GM18498 (cell line): ENCODE results near the gene NUP50.
A peak's percentile ranks its signal among the peaks of the same experiment; 100 is the strongest.

Experiments used
- ATAC-seq: cut with Tn5 transposase; IDR thresholded peaks from one replicate; pipeline ENCODE4 v1.9.1; 2021; ENCODE audit warnings: mild to moderate bottlenecking, moderate library complexity; ENCODE audit not compliant: unreplicated experiment

NUP50 gene

DNA sequence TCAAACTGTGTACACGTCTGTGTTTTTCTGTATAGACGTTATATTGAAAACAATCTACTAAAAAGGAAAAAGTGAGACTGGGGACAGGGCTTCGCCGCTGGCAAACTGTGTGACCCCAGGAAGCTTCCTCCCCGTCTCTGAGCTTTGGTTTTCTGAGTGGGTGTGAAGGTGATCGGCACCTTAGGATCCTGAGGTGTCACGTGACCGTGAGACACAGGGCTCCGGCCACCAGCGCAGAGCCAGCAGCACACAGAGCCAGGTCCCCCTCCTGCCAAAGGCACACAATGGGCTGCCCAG, 44.9 kb downstream of the NUP50 start:
- ATAC-seq = no peak

DNA sequence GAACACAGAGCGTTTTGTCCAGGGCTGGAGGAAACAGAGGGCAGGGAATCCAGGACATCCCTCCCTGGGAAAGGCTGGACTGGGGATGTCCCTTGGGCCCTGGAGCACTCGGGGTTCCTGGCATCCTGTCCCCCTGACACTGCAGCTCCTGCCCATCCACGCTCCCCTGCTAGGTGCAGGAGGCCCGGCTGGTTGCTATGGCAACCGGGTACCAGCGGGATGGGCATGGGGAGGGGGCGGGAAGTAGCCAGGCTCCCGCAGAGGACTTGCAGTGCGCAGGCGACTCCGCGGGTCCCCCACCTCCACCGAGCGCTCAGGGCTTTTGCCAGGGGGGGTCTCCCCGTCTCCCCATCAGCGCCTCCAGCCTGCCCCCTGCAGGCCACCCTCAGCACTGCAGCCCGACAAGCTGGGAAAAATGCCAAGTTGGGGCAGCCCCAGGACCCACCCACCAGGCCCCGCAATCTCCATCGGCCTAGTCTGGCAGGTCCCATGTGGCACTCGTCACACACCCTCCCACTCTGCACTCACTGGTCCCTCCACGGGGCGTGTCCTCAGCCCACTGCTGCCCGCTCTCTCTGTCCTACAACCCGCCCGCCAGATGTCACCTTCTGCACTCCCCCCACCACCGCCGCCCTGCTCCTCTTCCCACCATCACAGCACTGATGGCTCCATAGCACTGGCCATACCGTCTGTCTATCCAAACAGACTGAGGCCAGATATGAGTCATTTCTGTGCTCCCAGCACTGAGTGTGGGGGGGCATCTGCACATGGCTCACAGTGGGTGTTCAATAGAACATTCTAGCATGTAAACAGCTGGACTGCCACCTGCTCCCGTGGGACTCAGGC, 45.5 kb downstream of the NUP50 start:
- ATAC-seq = no peak

DNA sequence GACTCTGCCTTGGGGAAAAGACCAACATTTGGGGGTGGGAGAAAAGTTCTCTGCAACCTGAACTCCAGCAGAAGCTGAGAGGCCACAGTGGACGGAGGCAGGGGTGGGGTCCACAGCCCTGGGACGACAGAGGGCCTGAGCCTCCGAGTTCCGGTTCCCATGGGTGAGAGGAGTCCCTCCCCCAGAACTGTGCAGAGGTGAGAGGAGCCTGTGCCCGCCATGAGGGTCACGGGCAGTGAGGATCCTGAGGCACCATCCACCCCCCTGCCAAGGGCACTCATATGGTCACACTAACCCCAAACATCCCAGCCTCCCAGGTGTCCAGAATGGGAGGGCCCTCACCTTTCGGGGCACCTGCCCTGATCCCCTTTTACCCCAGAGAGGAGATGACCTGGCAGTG, 46.4 kb downstream of the NUP50 start:
- ATAC-seq = no peak

DNA sequence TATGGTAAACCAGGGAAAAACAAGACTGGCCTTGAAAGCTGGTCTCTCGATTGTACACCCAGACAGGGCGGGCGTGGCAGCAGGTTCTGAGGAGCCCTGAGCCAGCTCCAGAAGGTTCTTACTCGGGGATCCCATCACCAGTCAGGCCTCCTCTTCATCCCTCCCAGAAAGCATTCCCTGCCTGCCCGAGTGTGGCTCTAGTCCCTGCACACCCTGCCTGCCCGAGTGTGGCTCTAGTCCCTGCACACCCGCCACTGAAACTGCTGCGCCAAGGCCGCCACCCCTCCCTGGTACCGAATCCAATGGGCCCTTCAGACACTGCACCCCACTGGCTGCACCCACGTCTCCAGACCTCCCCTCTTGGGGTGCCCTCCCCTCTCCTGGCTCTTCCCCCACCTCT, 46.9 kb downstream of the NUP50 start:
- ATAC-seq = no peak

DNA sequence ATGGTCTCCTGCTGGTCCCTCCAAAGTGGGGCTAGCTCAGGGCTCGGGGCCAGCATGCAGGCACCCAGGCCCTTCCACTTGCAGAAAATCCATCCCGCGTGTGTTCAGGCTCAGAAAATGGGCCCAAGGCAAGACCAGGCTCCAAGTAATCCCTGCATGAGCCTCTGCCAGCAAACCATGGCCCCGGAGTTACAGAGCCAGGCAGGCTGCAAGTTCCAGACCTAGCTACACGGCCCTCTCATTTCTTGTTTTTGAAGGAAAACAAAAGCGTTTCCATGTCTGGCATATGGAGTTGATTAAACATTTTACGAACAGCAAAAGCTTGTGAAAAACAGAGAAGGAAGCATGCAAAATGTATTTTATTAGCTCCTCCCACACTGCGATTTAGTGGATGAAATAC, 47.3 kb downstream of the NUP50 start:
- ATAC-seq = no peak

DNA sequence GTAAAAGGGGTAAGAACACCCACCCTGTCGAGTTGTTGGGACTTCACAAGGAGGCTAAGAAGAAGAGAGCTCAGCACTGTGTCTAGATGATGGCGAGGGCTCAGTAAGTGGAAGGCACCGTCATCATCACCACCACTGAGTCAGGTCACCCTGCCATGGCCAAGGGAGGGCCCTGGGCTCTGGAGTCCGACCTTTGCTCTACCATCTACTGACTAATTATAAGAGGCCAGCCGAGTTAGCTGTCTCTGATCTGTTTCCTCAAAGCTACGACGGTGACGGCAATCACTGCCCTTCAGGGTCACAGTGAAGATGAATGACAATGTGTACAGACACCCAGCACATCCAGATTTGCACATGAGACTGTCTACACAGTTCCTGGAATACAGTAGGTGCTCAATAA, 47.7 kb downstream of the NUP50 start:
- no peak for ATAC-seq

DNA sequence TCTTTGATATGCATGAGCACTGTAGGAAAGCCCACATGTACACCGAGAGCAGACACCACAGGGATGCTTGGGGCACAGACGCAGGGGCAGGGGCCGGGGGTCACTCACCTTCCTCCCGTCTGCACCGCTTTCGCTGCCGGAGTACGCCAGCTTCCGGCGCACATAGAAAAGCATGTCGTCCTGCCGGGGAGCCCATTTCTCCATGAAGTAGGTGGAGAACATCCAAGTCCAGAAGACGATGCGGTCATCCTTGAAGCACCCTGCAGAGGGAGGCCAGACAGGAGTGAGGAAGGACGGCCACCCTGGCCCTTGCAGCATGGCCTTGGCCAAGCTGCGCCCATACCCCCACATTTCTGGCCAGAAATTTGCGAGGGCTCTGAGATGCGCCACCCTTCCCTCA, 48.1 kb downstream of the NUP50 start:
- ATAC-seq = no peak

DNA sequence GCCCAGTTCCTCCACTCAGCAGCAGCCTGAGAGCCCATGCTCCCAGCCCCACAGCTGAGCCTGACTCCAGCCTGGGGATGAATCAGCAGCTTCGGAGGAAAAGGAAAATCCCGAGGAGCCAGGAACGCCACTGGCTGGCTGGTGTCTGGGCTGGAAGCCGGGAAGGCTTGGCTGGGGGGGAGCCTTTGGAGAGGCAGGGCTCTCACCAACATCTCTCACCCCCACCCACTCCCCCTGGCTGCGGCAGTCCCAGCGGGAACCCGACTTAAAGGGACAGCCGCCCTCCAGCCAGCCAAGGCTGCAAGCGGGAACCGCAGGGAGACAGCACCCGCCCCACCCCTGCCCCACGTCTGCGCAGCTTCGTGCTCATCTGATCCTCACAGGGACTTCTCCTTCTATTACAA, 48.6 kb downstream of the NUP50 start:
- ATAC-seq = no peak

DNA sequence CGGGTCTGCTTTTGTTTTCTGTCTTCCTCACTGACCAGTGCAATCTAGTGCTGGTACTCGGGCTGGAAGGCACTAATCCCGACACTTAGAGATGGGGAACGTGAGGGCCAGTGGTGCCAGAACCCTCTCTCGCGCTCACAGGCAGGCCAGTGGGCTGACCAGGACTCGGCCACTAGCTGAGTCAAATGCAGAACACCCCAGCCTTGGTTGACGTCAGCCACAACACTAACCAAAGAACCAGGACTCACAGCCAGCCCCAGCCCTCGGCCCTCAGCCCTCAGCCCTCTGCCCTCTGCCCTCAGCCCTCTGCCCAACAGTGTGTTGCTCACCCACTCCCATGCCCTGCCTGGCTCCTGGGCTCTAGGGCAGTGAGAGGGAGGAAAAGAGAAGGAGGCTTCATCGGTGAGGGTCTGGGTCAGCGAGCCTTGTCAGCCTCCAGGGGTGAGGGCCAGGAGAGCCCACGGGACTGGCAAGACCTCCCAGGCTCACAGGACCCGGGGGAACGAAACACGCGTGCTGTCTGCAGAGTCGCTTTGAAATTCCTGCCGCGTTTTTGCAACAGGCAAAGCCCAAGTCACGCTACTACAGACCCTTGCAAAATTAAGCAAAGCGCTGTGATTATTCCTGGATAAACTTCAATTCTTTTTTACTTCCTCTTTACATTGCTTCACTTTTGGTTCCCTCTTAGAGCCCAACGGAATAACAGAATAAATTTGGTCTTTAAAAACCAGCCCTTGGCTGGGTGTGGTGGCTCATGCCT, 49.4 kb downstream of the NUP50 start:
- no peak for ATAC-seq

DNA sequence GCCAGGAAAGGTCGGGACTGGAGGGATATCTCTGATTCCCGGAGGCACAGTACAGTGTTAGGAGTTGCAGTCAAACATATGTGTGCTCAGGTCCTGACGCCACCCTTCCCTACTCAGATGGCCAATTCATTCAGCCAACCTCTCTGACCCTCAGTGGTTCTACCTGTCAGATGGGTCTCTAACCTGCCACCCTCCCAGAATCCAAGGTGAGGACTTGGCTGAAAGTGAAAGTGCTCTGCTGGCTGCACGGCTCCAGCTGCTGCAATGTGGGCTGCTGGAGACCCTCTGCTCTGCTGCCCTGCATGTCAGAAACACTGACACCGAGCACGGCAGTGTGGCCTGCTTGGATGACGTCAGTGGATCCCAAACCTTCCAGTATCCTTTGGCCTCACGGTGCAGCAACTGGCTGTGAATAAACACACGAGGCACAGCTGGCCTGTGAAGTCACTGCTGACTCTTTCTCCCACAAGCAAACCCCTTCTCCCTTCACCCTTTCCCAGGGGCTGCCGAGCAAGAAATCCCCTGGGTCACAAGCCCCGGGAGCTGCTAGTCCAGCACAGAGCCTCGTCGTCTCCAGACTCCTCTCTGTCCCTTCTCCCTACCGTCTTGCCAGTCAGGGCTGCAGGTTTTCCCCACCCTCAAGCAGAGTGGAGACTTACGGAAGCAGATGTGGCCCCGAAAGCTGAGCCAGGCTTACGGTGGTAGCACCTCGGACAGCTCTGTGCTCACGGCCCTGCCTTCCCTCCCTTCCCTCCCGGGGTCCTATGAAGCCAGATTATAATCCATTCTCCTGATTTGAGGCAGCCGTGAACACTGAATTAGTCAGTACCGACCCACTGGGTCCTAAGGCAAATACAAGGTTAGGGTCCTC, 52.6 kb downstream of the NUP50 start:
- no peak for ATAC-seq

DNA sequence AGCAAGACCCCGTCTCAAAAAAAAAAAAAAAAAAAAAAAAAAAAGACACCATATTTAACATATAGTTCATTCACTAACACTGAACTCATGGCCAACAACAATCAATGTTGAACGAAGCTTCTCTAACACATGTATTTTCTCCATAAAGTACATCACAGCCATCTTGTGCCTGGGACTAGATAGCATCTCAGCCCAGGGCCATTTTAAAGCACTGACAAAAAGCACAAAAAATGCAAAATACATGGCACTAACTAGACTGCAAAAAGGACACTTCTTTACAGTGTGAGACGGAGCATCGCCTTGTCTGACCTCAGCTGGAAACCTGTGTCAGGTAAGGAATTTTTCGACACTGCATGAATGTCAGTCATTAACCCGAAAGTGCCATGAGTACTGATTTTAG, 53.6 kb downstream of the NUP50 start:
- no peak for ATAC-seq

DNA sequence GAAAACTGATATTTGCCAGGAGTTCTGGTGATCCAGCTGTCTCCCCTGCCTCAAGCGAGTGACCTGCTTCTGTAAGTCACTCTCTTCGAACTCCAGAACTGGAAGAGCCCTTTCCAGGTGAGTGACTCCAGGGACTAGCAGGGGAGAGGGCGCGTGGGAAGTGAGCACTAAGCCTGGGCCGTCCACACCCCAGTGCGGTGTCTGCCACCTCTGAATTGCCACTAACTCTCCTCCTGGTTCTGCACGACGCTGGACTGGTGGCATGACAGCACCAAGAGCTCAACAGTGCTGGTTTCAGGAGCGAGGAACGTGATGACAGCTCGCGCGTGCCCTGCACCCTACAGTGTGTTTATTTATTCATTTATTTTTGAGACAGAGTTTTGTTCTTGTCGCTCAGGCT, 54.1 kb downstream of the NUP50 start:
- ATAC-seq = no peak

DNA sequence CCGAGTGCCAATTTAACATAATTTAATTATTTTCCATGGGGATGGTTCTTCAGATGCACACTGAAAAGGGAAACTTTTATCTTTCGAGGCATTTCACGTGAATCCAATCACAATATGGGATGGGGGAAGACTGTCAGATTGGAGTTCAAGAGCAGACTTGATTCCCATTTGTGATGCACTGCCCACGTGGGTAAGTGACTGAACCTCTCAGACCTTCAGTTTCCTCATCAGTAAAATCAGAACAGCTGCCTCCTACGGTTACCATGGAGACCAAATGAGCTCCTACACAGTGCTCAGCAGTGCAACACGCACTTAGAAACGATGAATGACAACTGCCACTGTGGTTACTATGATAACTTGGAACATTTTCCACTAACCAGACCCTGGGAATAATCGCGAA, 55.3 kb downstream of the NUP50 start:
- peak; percentile 45 for ATAC-seq

DNA sequence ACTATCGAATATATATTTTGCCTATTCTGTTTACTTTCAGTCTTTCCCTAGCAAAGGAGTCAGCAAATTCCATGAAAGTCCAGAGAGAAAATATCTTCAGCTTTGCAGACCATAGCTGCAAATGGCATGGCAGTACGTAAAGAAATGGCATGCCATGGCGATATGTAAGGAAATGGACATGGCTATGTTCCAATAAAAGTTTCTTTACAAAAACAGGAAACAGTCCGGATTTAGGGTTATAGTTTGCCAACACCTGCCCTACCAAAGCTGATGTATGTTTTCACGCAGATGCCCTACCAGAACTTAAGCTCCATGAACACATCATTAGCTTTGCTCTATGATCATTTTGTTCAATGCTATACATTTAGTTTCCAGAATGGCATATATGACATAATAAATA, 57.5 kb downstream of the NUP50 start:
- ATAC-seq = no peak

DNA sequence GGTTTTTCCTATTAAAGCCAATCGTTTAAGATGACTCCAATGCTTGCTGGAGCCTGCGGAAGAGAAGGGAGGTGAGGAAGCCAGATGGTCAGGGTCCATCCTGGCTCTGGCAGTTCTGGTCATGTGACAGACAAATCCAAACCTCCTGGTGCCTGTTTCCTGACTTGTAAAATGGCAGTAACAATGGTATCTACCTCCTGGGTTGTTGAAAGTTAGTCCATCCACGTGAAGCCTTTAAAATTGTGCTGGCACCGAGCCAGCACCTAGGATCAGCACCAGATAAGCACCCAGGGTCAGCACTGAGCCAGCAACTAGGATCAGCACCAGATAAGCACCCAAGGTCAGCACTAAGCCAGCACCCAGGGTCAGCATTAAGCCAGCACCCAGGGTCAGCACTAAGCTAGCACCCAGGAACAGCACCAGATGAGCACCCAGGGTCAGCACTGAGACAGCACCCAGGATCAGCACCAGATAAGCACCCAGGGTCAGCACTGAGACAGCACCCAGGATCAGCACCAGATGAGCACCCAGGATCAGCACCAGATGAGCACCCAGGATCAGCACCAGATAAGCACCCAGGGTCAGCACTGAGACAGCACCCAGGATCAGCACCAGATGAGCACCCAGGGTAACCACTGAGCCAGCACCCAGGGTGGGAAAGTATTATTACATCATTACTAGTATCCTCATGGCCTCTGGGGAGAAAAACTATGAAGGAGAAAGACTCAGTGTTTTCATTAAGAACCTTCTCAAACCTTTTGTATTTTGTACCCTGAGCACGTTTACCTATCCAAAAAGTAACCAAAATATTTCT, 59.8 kb downstream of the NUP50 start:
- no peak for ATAC-seq

DNA sequence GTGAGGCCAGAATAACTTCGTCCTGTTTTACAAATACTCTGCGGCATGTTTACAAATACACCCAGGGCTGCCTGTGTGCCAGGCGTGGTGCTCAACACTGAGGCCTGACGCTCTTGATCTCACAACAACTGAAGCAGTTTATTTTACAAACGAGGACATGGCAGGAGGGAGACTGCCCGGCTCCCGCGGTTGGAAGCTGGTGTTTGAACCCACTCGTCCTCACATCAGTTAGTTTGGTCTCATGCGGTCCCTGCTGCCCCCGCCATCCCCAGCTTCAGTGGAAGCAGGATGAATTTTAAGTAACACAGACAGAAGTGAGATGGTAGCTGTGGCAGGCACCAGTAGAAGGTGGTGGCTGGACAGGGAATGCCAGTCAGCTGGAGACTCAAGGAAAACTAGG, 60.6 kb downstream of the NUP50 start:
- ATAC-seq = no peak

DNA sequence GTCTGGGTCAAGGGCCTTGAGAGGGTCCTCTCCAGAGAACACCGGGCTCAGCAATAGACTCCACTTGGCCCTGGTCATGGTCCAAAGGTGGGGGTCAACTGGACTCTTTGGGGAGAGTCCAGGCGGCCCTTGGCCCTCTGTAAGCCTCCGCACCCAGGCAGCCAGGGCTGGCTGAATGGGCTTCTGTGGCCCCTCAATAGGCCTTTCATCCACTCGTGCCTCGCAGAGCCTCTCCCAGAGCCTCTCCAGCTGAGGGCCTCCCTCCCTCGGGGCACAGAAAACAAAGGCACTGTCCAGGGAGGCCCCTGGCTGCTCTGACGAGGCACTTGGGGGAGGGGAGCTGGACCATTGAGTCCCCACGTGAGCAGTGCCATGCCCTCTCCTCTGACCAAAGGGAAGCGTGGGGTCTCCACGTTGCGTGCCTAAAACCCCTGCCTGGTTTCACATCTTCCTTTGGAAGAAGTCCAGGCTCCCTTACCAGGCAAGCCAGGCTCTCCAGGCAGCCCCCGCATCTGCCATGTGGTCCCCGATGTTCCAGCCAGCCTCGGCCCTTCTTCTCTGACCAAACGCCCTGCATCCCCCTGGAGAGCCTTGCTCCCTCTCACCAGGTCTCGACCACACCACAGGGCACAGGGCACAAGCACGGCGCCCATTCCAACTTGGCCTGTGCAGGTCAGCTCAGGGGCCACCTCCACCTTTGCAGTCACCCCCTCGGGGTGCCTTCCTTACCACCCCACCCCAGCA, 61.4 kb downstream of the NUP50 start:
- no peak for ATAC-seq

DNA sequence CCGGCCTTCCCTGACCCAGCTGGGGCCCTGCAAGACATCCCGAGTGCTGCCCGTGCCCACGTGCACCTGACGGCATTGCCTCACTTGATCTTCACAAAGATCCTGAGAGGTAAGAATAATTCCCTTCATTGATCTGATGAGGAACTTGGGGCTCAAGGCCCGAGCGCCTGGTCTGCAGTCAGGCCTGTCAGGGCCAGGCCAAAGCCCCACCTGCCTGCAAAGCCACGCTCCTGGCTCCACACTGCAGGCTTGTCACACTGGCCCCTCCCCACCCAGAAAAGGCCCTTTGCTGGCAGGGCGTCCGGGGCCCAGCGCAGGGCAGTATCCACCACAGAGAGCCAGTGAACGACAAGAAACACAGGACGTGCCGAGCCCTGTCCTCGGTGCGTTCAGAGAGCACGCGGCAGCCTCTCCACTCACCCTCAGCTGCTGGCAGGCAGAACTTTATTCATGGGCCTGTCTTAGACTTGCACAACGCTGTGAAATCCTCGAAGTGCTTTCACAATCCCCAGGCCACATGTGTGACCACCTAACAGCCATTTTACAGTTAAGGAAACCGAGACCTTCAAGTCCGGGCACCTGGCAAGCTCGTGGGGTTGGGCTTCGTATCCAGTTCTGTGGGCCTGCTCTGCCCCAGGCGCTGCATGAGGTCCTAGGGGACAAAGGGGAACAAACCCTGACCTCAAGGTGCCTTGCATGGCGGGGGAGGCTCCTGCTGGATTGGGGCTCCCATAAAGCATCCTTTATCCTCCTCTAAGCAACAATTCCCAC, 62.2 kb downstream of the NUP50 start:
- no peak for ATAC-seq

DNA sequence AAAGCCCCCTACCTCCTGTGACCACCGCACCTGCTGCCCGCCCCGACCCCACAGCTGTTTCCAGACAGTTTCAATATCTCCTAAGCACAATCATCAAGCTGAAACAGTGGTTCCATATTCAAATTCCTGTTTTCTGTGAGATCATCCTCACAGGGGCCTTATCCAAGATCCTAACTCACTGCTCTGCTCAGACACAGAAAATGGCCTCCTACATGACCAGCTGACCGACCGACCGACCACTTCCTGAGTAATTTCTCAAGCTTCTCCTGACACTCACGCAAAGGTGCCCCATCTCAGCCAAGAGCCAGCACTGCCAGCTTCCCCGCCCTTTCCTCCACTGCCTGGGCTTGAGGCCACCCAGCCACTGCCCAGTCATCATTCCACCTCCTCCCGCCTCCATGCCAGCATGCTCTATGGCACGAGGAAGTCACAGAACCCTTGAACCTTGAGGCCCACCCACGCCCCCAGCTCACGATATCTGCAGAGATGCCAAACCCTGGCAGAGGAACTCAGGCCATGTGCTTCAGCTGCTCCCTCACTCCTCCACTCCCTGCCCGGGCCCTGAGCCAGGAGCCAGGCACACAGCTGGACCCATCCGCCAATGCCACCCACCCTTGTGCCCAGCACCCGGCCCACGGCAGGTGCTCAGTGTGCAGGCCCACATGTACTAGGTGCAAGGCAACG, 62.9 kb downstream of the NUP50 start:
- no peak for ATAC-seq
